Thoracic aorta (tissue), 2 donors: Measurements from ENCODE around the gene SHISAL1. TPM values are rescaled to one million over a fixed set of nuclear protein-coding genes. Genes with fewer than 3 reads are reported as not detected.

Experiments
- ATAC-seq: fragments of 150-250 bp; one replicate; pipeline ENCODE4 v1.8.0; 2017; ENCODE audit warnings: low read depth; ENCODE audit not compliant: insufficient number of reproducible peaks, low FRiP score
- DNase-seq: peaks from one replicate; pipeline ENCODE4 v3.0.0-alpha.2; 2020; ENCODE audit warnings: low spot score
- H3K27ac ChIP-seq, 2 donors: fragments of 200-600 bp; sonication (generic); 1 replicate in 1 of 2; 2 replicates in 1 of 2; pipeline ENCODE4 v1.5.1; 2016; ENCODE audit warnings: mild to moderate bottlenecking in 2 of 2, moderate library complexity in 2 of 2
- H3K27me3 ChIP-seq: fragments of 200-600 bp; sonication (generic); replicated peaks from 2 replicates; pipeline ENCODE4 v1.6.0; 2016; ENCODE audit warnings: mild to moderate bottlenecking; ENCODE audit not compliant: insufficient read depth
- H3K36me3 ChIP-seq: fragments of 200-600 bp; sonication (generic); one replicate; pipeline ENCODE4 v1.5.1; 2016
- H3K4me1 ChIP-seq, 2 donors: fragments of 200-600 bp; sonication (generic); 1 replicate in 1 of 2; 2 replicates in 1 of 2; pipeline versions ENCODE4 v1.5.1 to v1.6.0; 2016; ENCODE audit warnings: low read depth in 2 of 2, mild to moderate bottlenecking in 1 of 2; ENCODE audit not compliant: control insufficient read depth in 1 of 2
- H3K4me3 ChIP-seq: fragments of 200-600 bp; sonication (generic); 2 replicates; pipeline ENCODE4 v1.5.1; 2016; ENCODE audit warnings: mild to moderate bottlenecking
- H3K9me3 ChIP-seq: fragments of 200-600 bp; sonication (generic); 2 replicates; pipeline ENCODE4 v1.5.1; 2016
- CTCF ChIP-seq: fragments of 200-600 bp; sonication (generic); IDR thresholded peaks from one replicate; pipeline ENCODE4 v1.5.1; 2019; ENCODE audit warnings: antibody characterized with exemption
- total RNA-seq, 2 donors: library from RNA; depleted of rRNA; stranded (reverse); fragments of >200 nt; gene quantifications; one replicate each; pipeline versions ENCODE4 v1.1.0 to v1.2.3, GENCODE V29; 2016

SHISAL1 gene
- total RNA-seq, 2 donors from 2014 or later = 0.81 to 3.4 TPM

GRCh38 chr22:44269757-44270555 lies 42.8 kb downstream of the SHISAL1 start:
- no peak for ATAC-seq
- no peaks in the 10 kb centered on the region for H3K36me3 ChIP-seq
- TF ChIP-seq CTCF = no peak

GRCh38 chr22:44269117-44269498 lies 43.6 kb downstream of the SHISAL1 start:
- no peak for DNase-seq
- H3K9me3 ChIP-seq = no peaks in the 10 kb centered on the region
- H3K4me3 ChIP-seq = no peak overlapping the region
- TF ChIP-seq CTCF = no peak
- H3K27ac ChIP-seq = no peak overlapping the region
- H3K36me3 ChIP-seq = no peaks in the 10 kb centered on the region
- ATAC-seq = no peak
- H3K4me1 ChIP-seq = no peaks in the 10 kb centered on the region
- no peaks in the 10 kb centered on the region for H3K27me3 ChIP-seq

More at GRCh38 chr22:44269757-44270555, 42.8 kb downstream of the SHISAL1 start:
- DNase-seq = no peak
- no peak overlapping the region for H3K4me3 ChIP-seq
- no peaks in the 10 kb centered on the region for H3K9me3 ChIP-seq
- no peaks in the 10 kb centered on the region for H3K27me3 ChIP-seq
- H3K4me1 ChIP-seq = no peaks in the 10 kb centered on the region
- H3K27ac ChIP-seq = no peak overlapping the region

- no peaks in the 10 kb centered on the region for H3K27me3 ChIP-seq
- TF ChIP-seq CTCF = no peak
- no peaks in the 10 kb centered on the region for H3K9me3 ChIP-seq
- no peak for DNase-seq
- H3K4me3 ChIP-seq = no peak overlapping the region
- ATAC-seq = no peak
- H3K27ac ChIP-seq = no peak overlapping the region
- no peaks in the 10 kb centered on the region for H3K4me1 ChIP-seq
- no peaks in the 10 kb centered on the region for H3K36me3 ChIP-seq
Measured at GRCh38 chr22:44268431-44269116, 44.2 kb downstream of the SHISAL1 start.

- no peak for ATAC-seq
- no peak for DNase-seq
Measured at GRCh38 chr22:44267856-44268255, 44.9 kb downstream of the SHISAL1 start.

More at GRCh38 chr22:44267856-44268255, 44.9 kb downstream of the SHISAL1 start:
- Histone ChIP-seq H3K9me3 (no peaks in the 10 kb centered on the region), H3K27me3 (no peaks in the 10 kb centered on the region), H3K36me3 (no peaks in the 10 kb centered on the region), H3K4me1 (no peaks in the 10 kb centered on the region), H3K27ac (no peak overlapping the region), H3K4me3 (no peak overlapping the region)
- TF ChIP-seq CTCF = no peak
